Measurements from ENCODE around the gene LENG9. TPM values are rescaled to one million over a fixed set of nuclear protein-coding genes. Genes with fewer than 3 reads are reported as not detected.

Gene LENG9
- polyA plus RNA-seq, 2 of the 4 experiments (the other 2 are of a cell fraction): 1.9 to 4.1 TPM

DNA sequence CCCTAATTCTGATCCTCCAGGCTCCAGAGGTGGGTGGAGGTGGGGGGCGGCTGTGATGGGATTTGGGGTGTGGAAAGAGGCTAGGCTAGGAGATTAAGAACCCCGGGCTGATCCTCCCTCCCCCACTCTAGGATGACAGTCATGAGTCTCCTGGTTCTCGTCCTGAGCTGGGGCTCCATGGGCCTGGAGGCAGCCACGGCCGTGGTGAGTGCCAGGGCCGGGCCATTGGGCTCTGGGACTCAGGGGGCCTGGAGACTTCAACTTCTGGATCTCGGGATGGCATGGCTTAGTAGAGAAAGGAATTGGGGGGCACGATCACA, 34.4 kb downstream of the LENG9 start (continued):
- TF ChIP-seq, protein P1, sequence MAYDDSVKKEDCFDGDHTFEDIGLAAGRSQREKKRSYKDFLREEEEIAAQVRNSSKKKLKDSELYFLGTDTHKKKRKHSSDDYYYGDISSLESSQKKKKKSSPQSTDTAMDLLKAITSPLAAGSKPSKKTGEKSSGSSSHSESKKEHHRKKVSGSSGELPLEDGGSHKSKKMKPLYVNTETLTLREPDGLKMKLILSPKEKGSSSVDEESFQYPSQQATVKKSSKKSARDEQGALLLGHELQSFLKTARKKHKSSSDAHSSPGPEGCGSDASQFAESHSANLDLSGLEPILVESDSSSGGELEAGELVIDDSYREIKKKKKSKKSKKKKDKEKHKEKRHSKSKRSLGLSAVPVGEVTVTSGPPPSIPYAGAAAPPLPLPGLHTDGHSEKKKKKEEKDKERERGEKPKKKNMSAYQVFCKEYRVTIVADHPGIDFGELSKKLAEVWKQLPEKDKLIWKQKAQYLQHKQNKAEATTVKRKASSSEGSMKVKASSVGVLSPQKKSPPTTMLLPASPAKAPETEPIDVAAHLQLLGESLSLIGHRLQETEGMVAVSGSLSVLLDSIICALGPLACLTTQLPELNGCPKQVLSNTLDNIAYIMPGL (CRISPR knock-in tag; IDR thresholded peaks at IDR 0.05; ENCODE audit: borderline replicate concordance): no peak
- TF ChIP-seq HOXB13 (CRISPR knock-in tag; IDR thresholded peaks at IDR 0.05; ENCODE audit: low read depth): no peak

DNA sequence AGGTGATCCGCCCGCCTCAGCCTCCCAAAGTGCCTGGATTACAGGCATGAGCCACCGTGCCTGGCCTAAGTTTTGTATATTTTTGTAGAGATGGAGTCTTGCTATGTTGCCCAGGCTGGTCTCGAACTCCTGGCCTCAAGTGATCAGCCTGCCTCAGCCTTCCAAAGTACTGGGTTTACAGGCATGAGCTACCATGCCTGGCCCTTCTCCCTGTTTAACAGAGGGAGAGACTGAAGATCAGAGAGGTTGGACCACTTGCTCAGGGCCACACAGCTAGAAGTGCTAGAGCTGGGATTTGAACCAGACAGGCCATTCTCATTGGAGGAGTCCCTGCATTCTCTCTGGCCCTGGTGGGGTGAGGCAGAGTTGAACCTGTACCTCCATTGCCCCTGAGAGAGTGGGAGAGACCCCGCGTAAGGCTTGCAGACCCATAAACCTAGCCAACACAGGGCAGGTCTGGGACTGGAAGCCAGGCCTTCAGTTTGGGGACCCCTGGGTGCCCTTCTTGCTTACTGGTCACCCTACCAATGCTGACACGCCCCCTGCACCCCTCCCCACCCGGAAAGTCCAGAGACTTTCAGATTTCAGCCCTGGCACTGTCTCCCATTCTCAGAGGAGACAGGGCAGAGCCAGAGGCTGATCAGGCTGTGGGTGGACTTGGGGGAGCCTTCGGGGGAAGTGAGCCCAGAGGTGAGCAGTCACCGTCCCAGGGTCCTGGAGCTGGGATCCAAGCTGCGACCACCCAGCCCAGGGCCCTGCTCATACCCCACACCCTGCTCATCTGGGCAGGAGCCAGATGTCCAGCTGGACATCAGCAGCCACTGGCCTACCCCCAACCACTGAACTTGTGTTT, 35.0 kb downstream of the LENG9 start:
- POLR2A ChIA-PET: interaction anchor here (0.9 to 2.8 kb wide), 3 partner anchors 10 to 34 kb away, joined by 3 to 8 read pairs (median 4); partner anchors contain the start of gene LENG8
- no peak for DNase-seq (ENCODE audit: low read depth in 1 of 2, low spot score in 1 of 2)
- ATAC-seq: no peak
- TF ChIP-seq POLR2AphosphoS2 (conservative IDR thresholded peaks at IDR 0.05; ENCODE audit: low read length) (no peak), CHD2 (IDR thresholded peaks at IDR 0.05; ENCODE audit: low read length, partially characterized antibody) (no peak), HDAC2 (IDR thresholded peaks at IDR 0.05) (no peak), ZFP36 (IDR thresholded peaks at IDR 0.05; ENCODE audit: borderline replicate concordance, partially characterized antibody) (peak; percentile 83)
- peaks cover 24% of the 10 kb centered on the region for H3K4me1 ChIP-seq
- CTCF ChIA-PET: interaction anchor here (0.9 to 4.5 kb wide), 6 partner anchors 10 to 37 kb away, joined by 3 to 39 read pairs (median 4); partner anchors contain the start of gene TTYH1
- H3K27ac ChIP-seq: no peak overlapping the region
- no peaks in the 10 kb centered on the region for H3K9me3 ChIP-seq
- FAIRE-seq: no peak
- no peak overlapping the region for H3K4me2 ChIP-seq
- H3K4me3 ChIP-seq: no peak overlapping the region
- 39% methylated on average over 11 of the region's 11 CpGs for WGBS (ENCODE audit: missing lambda C conversion rate)

DNA sequence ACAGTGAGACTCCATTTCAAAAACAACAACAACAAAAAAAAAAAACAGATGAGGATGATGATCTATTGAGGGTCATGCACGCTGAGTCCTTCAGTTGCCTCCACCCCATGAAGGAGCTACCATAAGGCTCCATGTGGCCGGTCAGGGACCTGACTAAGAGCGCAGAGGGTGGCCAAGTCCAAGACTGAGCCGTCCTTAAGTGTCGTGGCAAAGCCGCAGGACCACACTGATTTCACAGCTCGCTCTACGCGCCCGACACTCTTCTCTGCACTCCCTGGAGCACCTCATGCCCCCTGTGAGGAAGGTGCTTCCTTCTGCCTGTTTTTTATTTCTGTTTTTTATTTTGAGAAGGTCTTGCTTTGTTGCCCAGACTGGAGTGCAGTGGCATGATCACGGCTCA, 36.0 kb downstream of the LENG9 start:
- Histone ChIP-seq H3K9me3 (no peaks in the 10 kb centered on the region), H3K4me3 (no peak overlapping the region), H3K4me1 (peaks cover 24% of the 10 kb centered on the region), H3K27ac (no peak overlapping the region), H3K4me2 (no peak overlapping the region)
- WGBS (ENCODE audit: missing lambda C conversion rate): 85% methylated on average over 11 of the region's 11 CpGs
- POLR2A ChIA-PET: interaction anchor here (2.8 kb wide), 1 partner anchor 21 kb away, joined by 8 read pairs; the partner anchor contains the start of gene LENG8
- ATAC-seq: no peak
- DNase-seq (ENCODE audit: low read depth in 1 of 2, low spot score in 1 of 2): no peak
- CTCF ChIA-PET: interaction anchor here (0.6 to 4.5 kb wide), 7 partner anchors 11 to 36 kb away, joined by 3 to 39 read pairs (median 3); no protein-coding TSS in a partner anchor
- no peak for FAIRE-seq
- no peak for TF ChIP-seq CEBPB (IDR thresholded peaks at IDR 0.05)
- TF ChIP-seq TP53 (CRISPR knock-in tag; IDR thresholded peaks at IDR 0.05): no peak
- no peak for TF ChIP-seq EHMT2 (IDR thresholded peaks at IDR 0.05; ENCODE audit: low read depth)
- TF ChIP-seq, protein P2, sequence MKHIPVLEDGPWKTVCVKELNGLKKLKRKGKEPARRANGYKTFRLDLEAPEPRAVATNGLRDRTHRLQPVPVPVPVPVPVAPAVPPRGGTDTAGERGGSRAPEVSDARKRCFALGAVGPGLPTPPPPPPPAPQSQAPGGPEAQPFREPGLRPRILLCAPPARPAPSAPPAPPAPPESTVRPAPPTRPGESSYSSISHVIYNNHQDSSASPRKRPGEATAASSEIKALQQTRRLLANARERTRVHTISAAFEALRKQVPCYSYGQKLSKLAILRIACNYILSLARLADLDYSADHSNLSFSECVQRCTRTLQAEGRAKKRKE (CRISPR knock-in tag; IDR thresholded peaks at IDR 0.05; ENCODE audit: low read depth): no peak
- no peak for TF ChIP-seq POLR2AphosphoS2 (conservative IDR thresholded peaks at IDR 0.05; ENCODE audit: low read length)

DNA sequence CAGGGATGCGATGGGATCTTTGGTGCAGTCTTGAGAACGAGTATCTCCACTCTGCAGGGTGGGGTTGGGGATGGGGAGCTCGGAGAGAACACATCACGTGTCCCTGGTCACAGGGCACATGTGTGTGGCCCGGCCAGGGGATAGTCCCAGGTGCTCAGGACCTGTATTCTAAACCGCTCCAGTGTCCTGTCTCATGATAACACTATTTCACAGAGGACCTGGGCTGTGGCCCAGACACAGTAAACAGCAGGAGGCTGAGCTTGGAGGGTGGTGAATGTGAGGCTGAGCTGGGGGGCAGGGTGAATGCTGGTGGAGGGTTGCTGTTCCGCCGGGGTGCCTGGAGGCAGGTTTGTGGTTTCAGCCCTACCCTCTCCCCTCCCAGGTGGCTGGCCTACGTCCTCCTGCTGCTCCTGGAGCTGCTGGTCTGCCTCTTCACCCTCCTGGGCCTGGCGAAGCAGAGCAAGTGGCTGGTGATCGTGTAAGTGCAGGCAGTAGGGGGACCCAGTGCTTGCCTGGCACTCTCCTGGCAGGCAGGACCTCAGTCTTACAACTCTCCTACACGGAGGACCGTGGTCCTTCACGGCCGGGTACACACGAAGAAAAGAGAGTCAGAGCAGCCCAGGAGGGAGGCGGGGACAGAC, 37.2 kb downstream of the LENG9 start:
- peak; percentile 11 to 23; a peak in 5 of 6 replicates for ATAC-seq
- CTCF ChIA-PET: interaction anchor here (2.1 kb wide), 1 partner anchor 21 kb away, joined by 5 read pairs; no protein-coding TSS in a partner anchor

More for the DNA sequence above, 37.2 kb downstream of the LENG9 start:
- DNase-seq (ENCODE audit: low read depth in 1 of 2, low spot score in 1 of 2) (peak in 1 of 2 experiments; percentile 39), FAIRE-seq (no peak)
- TF ChIP-seq, protein P3, sequence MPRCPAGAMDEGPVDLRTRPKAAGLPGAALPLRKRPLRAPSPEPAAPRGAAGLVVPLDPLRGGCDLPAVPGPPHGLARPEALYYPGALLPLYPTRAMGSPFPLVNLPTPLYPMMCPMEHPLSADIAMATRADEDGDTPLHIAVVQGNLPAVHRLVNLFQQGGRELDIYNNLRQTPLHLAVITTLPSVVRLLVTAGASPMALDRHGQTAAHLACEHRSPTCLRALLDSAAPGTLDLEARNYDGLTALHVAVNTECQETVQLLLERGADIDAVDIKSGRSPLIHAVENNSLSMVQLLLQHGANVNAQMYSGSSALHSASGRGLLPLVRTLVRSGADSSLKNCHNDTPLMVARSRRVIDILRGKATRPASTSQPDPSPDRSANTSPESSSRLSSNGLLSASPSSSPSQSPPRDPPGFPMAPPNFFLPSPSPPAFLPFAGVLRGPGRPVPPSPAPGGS (IDR thresholded peaks at IDR 0.05): no peak
- TF ChIP-seq, protein P4, sequence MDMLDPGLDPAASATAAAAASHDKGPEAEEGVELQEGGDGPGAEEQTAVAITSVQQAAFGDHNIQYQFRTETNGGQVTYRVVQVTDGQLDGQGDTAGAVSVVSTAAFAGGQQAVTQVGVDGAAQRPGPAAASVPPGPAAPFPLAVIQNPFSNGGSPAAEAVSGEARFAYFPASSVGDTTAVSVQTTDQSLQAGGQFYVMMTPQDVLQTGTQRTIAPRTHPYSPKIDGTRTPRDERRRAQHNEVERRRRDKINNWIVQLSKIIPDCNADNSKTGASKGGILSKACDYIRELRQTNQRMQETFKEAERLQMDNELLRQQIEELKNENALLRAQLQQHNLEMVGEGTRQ (IDR thresholded peaks at IDR 0.05): 0 out of 2 replicates have a peak, but pooled peaks have one; percentile 11
- TF ChIP-seq POLR2A (IDR thresholded peaks at IDR 0.05; ENCODE audit: low read length): peak; percentile 23; the same call in 1 of the 2 replicates
- 33% methylated on average over 17 of the region's 17 CpGs for WGBS (ENCODE audit: missing lambda C conversion rate)
- POLR2A ChIA-PET: interaction anchor here (2.0 kb wide), 1 partner anchor 22 kb away, joined by 6 read pairs; the partner anchor contains the start of gene LENG8
- H3K4me2 ChIP-seq: no peak overlapping the region
- H3K4me3 ChIP-seq: no peak overlapping the region
- H3K9me3 ChIP-seq: no peaks in the 10 kb centered on the region
- no peak overlapping the region for H3K27ac ChIP-seq
- peaks cover 14% of the 10 kb centered on the region for H3K4me1 ChIP-seq
